ENCODE measurements around the gene TRMT2A.
A peak's percentile ranks its signal among the peaks of the same experiment; 100 is the strongest.

Gene TRMT2A

DNA sequence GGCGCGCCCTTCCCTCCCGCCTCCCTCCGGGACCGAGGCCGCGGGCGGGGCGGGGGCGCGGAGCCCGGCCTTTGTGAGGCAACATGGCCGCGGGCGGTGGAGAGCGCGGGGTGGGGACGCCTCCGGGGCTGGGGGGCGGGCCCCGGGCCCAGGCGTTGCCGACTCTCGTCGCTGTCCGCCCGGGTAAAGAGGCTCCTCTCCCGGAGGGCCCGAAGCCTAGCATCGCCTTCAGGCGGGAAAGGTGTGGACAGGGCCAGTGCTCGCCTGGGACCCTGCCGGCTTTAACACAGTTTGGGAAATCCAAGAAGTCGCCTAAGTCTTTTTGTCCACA lies 36.6 kb downstream of the TRMT2A start:
- H3K36me3 ChIP-seq (ENCODE audit: control insufficient read depth, insufficient read depth, low read length): no peaks in the 10 kb centered on the region
- H3K9ac ChIP-seq: no peak overlapping the region
- H3K4me2 ChIP-seq (ENCODE audit: low read length): peak overlapping the region; percentile 76
- H2AFZ ChIP-seq: peak overlapping the region; percentile 72
- no peak for TF ChIP-seq CTCF (IDR thresholded peaks at IDR 0.05)
- no peaks in the 10 kb centered on the region for H3K9me3 ChIP-seq (ENCODE audit: control insufficient read depth, low read length)
- peak overlapping the region; percentile 78 for H3K4me3 ChIP-seq (ENCODE audit: low read depth, low read length)
- peak overlapping the region; percentile 57 for H3K27ac ChIP-seq
- H3K79me2 ChIP-seq: peaks cover 18% of the 10 kb centered on the region
- H3K27me3 ChIP-seq (ENCODE audit: control insufficient read depth, insufficient read depth, low read length): no peaks in the 10 kb centered on the region
- H3K4me1 ChIP-seq: peaks cover 3% of the 10 kb centered on the region

- peak within 1 kb of the TSS; percentile 57 for H3K27ac ChIP-seq
- no peak for TF ChIP-seq CTCF (IDR thresholded peaks at IDR 0.05)
- peak within 1 kb of the TSS; percentile 80 for H3K4me3 ChIP-seq (ENCODE audit: low read depth, low read length)
- H3K4me1 ChIP-seq: peaks cover 3% of the 10 kb centered on the region
- no peak within 1 kb of the TSS for H3K9ac ChIP-seq
- no peaks in the 10 kb centered on the region for H3K9me3 ChIP-seq (ENCODE audit: control insufficient read depth, low read length)
- H3K4me2 ChIP-seq (ENCODE audit: low read length): peak within 1 kb of the TSS; percentile 97
- peak within 1 kb of the TSS; percentile 92 for H2AFZ ChIP-seq
- H3K79me2 ChIP-seq: peaks cover 18% of the 10 kb centered on the region
- H3K36me3 ChIP-seq (ENCODE audit: control insufficient read depth, insufficient read depth, low read length): no peaks in the 10 kb centered on the region
- no peaks in the 10 kb centered on the region for H3K27me3 ChIP-seq (ENCODE audit: control insufficient read depth, insufficient read depth, low read length)
These were observed 37.1 kb downstream of the TRMT2A start, which contains the start of gene DGCR8 for GRCh38 chr22:20079745-20080444. Gene DGCR8 (plus strand): TSS chr22:20080241. CDS start chr22:20085964, 5,723 bp downstream.

- H2AFZ ChIP-seq: no peak overlapping the region
- no peak overlapping the region for H3K4me3 ChIP-seq (ENCODE audit: low read depth, low read length)
- no peak overlapping the region for H3K27ac ChIP-seq
- no peaks in the 10 kb centered on the region for H3K27me3 ChIP-seq (ENCODE audit: control insufficient read depth, insufficient read depth, low read length)
- no peaks in the 10 kb centered on the region for H3K36me3 ChIP-seq (ENCODE audit: control insufficient read depth, insufficient read depth, low read length)
- peaks cover 3% of the 10 kb centered on the region for H3K4me1 ChIP-seq
- no peak overlapping the region for H3K4me2 ChIP-seq (ENCODE audit: low read length)
- no peak overlapping the region for H3K9ac ChIP-seq
- no peaks in the 10 kb centered on the region for H3K9me3 ChIP-seq (ENCODE audit: control insufficient read depth, low read length)
- H3K79me2 ChIP-seq: peaks cover 4% of the 10 kb centered on the region
- TF ChIP-seq CTCF (IDR thresholded peaks at IDR 0.05): no peak
These were observed 40.3 kb downstream of the TRMT2A start for GRCh38 chr22:20076627-20077172.

DNA sequence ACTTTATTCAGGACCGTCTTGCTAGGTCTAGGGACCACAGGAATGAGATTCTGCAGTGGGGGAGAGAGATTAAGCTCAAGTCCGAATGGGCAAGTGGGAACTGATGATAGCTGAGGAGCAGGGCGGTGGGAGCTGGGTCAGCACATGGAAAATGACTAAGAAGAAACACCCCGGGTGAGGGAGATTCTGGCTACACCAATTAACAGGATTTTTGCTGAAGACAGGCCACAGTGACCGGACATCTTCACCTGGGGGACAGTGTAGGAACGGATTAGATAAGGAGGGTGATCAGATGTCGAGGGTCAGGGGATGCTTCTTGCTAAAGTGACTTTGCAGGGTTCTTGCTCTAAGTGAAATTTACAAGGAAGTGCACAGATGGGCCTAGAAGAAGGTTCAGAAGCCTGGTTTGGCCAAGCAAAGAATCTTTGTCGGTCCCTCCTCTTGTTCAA lies 45.5 kb downstream of the TRMT2A start:
- TF ChIP-seq CTCF (IDR thresholded peaks at IDR 0.05): no peak

More for the DNA sequence above, 45.5 kb downstream of the TRMT2A start:
- Histone ChIP-seq H2AFZ (no peak overlapping the region), H3K4me3 (ENCODE audit: low read depth, low read length) (no peak overlapping the region), H3K9ac (no peak overlapping the region), H3K4me2 (ENCODE audit: low read length) (no peak overlapping the region), H3K27ac (no peak overlapping the region), H3K4me1 (no peaks in the 10 kb centered on the region), H3K9me3 (ENCODE audit: control insufficient read depth, low read length) (no peaks in the 10 kb centered on the region), H3K27me3 (ENCODE audit: control insufficient read depth, insufficient read depth, low read length) (no peaks in the 10 kb centered on the region), H3K79me2 (no peaks in the 10 kb centered on the region), H3K36me3 (ENCODE audit: control insufficient read depth, insufficient read depth, low read length) (no peaks in the 10 kb centered on the region)

Data from parathyroid adenoma (tissue), 2 donors.